ENCODE results near the gene PER1. TPM values are rescaled to one million over a fixed set of nuclear protein-coding genes. Genes with fewer than 3 reads are reported as not detected.
A peak's percentile ranks its signal among the peaks of the same experiment; 100 is the strongest.

The PER1 gene
- total RNA-seq, 1 experiment from 2014 or later, result 25.0 TPM

DNA sequence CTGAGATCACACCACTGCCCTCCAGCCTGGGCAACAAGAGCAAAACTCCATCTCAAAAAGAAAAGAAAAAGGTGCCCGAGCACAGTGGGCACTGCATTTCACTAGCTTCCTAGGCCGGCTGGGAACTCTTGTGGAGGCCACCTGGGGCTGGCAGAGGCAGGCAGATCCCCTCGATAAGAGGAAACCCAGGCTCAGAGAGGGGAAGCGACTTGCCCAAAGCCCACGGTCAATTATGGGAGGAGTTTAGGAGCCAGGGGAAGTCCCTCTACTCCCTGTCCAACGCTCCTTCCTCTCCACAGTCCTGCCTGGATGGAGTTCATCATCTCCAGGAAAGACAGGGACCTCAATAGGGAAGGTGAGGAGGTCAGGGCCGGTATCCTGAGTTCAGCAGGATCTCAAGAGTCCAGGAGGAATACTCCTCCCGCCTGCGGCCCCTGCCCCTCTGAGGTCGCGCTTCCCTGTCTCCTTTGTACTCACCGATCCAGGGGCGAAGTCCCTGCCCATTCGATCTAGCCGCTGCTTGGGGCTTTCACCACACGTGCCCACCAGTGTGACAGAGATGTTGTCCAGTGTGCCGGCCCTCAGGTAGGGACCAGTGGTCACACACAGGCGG, 34.7 kb downstream of the PER1 start:
- Histone ChIP-seq H3K27me3 (ENCODE audit: low read length) (no peaks in the 10 kb centered on the region), H3K9ac (ENCODE audit: low read length) (peak overlapping the region; percentile 82), H2AFZ (ENCODE audit: low read length) (peak overlapping the region; percentile 65), H3K4me1 (ENCODE audit: insufficient read depth, low read length) (peaks cover 12% of the 10 kb centered on the region; the same call in 1 of the 2 replicates), H3K79me2 (ENCODE audit: low read length) (no peaks in the 10 kb centered on the region), H3K9me2 (replicated peaks; ENCODE audit: low read length) (no peaks in the 10 kb centered on the region), H3K27ac (ENCODE audit: low read length) (peak overlapping the region; percentile 94), H3K9me3 (ENCODE audit: low read length) (no peaks in the 10 kb centered on the region), H4K20me1 (ENCODE audit: low read length) (peaks cover 3% of the 10 kb centered on the region), H3K36me3 (ENCODE audit: low read depth, low read length) (no peaks in the 10 kb centered on the region), H3K4me2 (ENCODE audit: low read length) (peak overlapping the region; percentile 92), H3F3A (ENCODE audit: low read length, unreplicated experiment) (peaks cover 3% of the 10 kb centered on the region), H3K4me3 (ENCODE audit: low read length) (peak overlapping the region; percentile 72)
- TF ChIP-seq CTCF (conservative IDR thresholded peaks at IDR 0.05; ENCODE audit: low read depth, low read length) (no peak), EZH2phosphoT487 (IDR thresholded peaks at IDR 0.05; ENCODE audit: borderline replicate concordance, low read length) (no peak), EZH2 (IDR thresholded peaks at IDR 0.05; ENCODE audit: low read length, unreplicated experiment) (no peak)
- intact Hi-C loops (cut with micrococcal nuclease), result no loop called here
- DNase-seq, result no peak
- ATAC-seq, result no peak
- BruUV-seq (replicated peaks), result no TSS peak
- POLR2A ChIA-PET (ENCODE audit: unreplicated experiment), result no interaction called here
- CTCF ChIA-PET, result no interaction called here

DNA sequence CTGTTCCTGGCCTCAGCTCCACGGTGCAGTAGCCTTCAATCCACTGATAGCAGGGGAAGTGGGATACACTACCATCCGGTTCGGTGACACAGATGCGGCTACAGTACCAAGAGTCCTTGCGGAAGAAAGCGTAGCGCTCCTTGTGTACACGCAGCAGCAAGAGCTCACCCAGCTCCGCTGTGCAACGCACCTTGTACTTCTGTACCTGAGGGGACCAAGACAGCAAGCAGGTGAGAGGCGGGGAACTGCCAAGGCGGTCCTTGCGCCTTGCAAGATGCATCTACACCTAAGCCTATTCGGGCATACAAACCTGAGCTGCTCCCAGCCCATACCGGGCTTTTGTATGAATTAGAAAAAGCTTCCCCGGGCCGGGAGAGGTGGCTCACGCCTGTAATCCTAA, 35.4 kb downstream of the PER1 start:
- ATAC-seq, result no peak

More for the DNA sequence above, 35.4 kb downstream of the PER1 start:
- no peaks in the 10 kb centered on the region for H3K79me2 ChIP-seq (ENCODE audit: low read length)
- H3K4me1 ChIP-seq (ENCODE audit: insufficient read depth, low read length), result peaks cover 12% of the 10 kb centered on the region; the same call in 1 of the 2 replicates
- H3K27ac ChIP-seq (ENCODE audit: low read length), result no peak overlapping the region
- H3K4me2 ChIP-seq (ENCODE audit: low read length), result no peak overlapping the region
- ChIA-PET CTCF (no interaction called here), POLR2A (ENCODE audit: unreplicated experiment) (no interaction called here)
- no peaks in the 10 kb centered on the region for H3K36me3 ChIP-seq (ENCODE audit: low read depth, low read length)
- H3K9me3 ChIP-seq (ENCODE audit: low read length), result no peaks in the 10 kb centered on the region
- TF ChIP-seq EZH2 (IDR thresholded peaks at IDR 0.05; ENCODE audit: low read length, unreplicated experiment) (no peak), EZH2phosphoT487 (IDR thresholded peaks at IDR 0.05; ENCODE audit: borderline replicate concordance, low read length) (no peak), CTCF (conservative IDR thresholded peaks at IDR 0.05; ENCODE audit: low read depth, low read length) (no peak)
- no peak for DNase-seq
- H3F3A ChIP-seq (ENCODE audit: low read length, unreplicated experiment), result peaks cover 3% of the 10 kb centered on the region
- H3K4me3 ChIP-seq (ENCODE audit: low read length), result no peak overlapping the region
- no TSS peak for BruUV-seq (replicated peaks)
- intact Hi-C loops (cut with micrococcal nuclease), result no loop called here
- H3K9ac ChIP-seq (ENCODE audit: low read length), result no peak overlapping the region
- H2AFZ ChIP-seq (ENCODE audit: low read length), result no peak overlapping the region
- no peaks in the 10 kb centered on the region for H3K9me2 ChIP-seq (replicated peaks; ENCODE audit: low read length)
- peaks cover 3% of the 10 kb centered on the region for H4K20me1 ChIP-seq (ENCODE audit: low read length)
- no peaks in the 10 kb centered on the region for H3K27me3 ChIP-seq (ENCODE audit: low read length)
